Stimulated activated effector memory CD8-positive, alpha-beta T cell treated with anti-CD3 and anti-CD28 coated beads, Interleukin-12 subunit alpha, Interleukin-12 subunit beta, amount 100 ng/mL, for 72 hours (primary cell): Measurements from ENCODE around the gene CGB7.
"Not testable (repeated sequence)": the region's sequence is repeated elsewhere in the genome, so short reads cannot be mapped to it uniquely, and the experiment has no call there.

Experiments
- ATAC-seq: fragments of 150-1000 bp; cut with Tn5 transposase; 2 replicates; pipeline ENCODE4 v1.10.0; 2021
- DNase-seq, 2 donors: peaks; one replicate each; pipeline ENCODE4 v3.0.0; 2021 to 2022; ENCODE audit warnings: low spot score in 2 of 2
- H3K27ac Mint-ChIP-seq: one replicate; pipeline ENCODE4 v1.8.0; 2022; ENCODE audit warnings: mild to moderate bottlenecking, mixed read lengths
- H3K36me3 Mint-ChIP-seq: one replicate; pipeline ENCODE4 v1.8.0; 2022; ENCODE audit warnings: mild to moderate bottlenecking, mixed read lengths
- H3K4me1 Mint-ChIP-seq: one replicate; pipeline ENCODE4 v1.8.0; 2022; ENCODE audit warnings: mixed read lengths
- H3K4me3 Mint-ChIP-seq: one replicate; pipeline ENCODE4 v1.8.0; 2022; ENCODE audit warnings: mild to moderate bottlenecking, mixed read lengths
- H3K9me3 Mint-ChIP-seq: one replicate; pipeline ENCODE4 v1.8.0; 2022; ENCODE audit warnings: mixed read lengths

The CGB7 gene

DNA sequence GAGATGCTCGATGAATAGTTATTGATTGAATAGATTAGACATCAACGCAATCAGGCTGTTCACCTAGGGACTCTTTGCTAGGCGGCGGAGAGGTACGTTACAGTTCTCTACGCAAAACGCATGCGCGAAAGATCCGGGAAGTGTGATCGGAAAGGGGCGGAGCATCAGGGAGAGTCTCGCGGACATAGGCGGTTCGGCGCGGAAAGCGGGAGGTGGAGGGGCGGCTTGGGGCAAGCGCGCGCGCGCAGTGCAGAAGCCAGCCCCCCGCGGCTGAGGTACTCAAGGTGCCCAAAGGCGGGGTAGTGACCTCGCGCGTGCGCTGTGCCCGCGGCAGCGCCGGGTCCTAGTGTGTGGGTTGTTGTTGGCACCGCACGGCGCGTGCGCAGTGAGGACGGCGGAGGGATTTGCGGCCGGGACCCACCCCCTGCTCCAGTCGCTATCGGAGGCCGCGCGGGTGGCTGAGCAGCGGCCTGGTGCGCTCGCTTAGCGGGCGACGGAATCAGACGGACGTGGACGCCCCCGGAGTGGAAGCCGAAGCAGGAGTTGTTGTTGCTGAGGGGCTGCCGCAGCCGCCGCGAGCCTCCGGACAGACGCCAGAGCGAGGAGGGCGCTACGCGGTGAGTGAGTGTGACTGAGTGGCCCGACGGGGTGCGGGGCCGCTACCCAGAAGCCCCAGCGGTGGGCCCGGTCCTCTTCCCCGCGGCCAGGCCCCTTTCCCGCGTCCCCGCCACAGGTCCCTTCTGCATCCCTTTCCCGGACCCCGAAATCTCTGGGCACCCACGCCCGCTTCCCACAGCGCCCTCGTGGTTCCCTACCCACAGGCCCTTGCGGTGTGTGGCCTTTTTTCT is 27.7 kb upstream of the CGB7 start, which contains the start of gene SNRNP70:
Gene SNRNP70, plus strand, starts transcription at position 432 of the 848 bp plus-strand sequence. CDS start 964 bp downstream, outside the sequence.
- H3K4me1 Mint-ChIP-seq, result peaks cover 29% of the 10 kb centered on the region
- DNase-seq, result peak; percentile 98 to 99
- no peaks in the 10 kb centered on the region for H3K9me3 Mint-ChIP-seq
- H3K27ac Mint-ChIP-seq, result peak within 1 kb of the TSS; percentile 93
- peak within 1 kb of the TSS; percentile 99 for H3K4me3 Mint-ChIP-seq
- H3K36me3 Mint-ChIP-seq, result peaks cover 56% of the 10 kb centered on the region
- ATAC-seq, result peak; percentile 96

GRCh38 chr19:49084206-49085019 is 26.9 kb upstream of the CGB7 start:
- no peaks in the 10 kb centered on the region for H3K9me3 Mint-ChIP-seq
- DNase-seq (no peak), ATAC-seq (no peak)
- peak overlapping the region; percentile 93 for H3K27ac Mint-ChIP-seq
- H3K36me3 Mint-ChIP-seq, result peaks cover 48% of the 10 kb centered on the region
- H3K4me1 Mint-ChIP-seq, result peaks cover 25% of the 10 kb centered on the region
- peak overlapping the region; percentile 99 for H3K4me3 Mint-ChIP-seq

- Mint-ChIP-seq H3K4me1 (peaks cover 11% of the 10 kb centered on the region), H3K27ac (no peak overlapping the region), H3K36me3 (peaks cover 17% of the 10 kb centered on the region), H3K4me3 (no peak overlapping the region), H3K9me3 (no peaks in the 10 kb centered on the region)
- no peak for DNase-seq
- ATAC-seq, result no peak
These were observed 23.7 kb upstream of the CGB7 start for GRCh38 chr19:49081273-49081672.

DNA sequence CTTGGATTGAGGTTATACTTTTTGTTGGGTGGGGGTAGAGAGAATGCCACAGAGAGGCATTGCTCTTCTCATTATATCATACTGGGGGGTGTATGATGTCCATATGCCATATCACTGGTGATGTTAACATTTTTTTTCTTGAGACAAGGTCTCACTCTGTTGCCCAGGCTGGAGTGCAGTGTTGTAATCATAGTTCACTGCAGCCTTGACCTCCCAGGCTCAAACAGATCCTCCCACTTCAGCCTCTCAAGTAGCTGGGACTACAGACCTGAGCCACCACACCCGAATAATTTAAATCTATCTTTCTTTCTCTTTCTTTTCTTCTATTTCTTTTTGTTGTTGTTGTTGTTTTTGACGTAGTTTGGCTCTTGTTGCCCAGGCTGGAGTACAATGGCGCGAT is 22.8 kb upstream of the CGB7 start:
- ATAC-seq, result no peak
- H3K36me3 Mint-ChIP-seq, result peaks cover 8% of the 10 kb centered on the region
- H3K27ac Mint-ChIP-seq, result no peak overlapping the region
- no peak overlapping the region for H3K4me3 Mint-ChIP-seq
- peaks cover 6% of the 10 kb centered on the region for H3K4me1 Mint-ChIP-seq
- H3K9me3 Mint-ChIP-seq, result no peaks in the 10 kb centered on the region
- no peak for DNase-seq

DNA sequence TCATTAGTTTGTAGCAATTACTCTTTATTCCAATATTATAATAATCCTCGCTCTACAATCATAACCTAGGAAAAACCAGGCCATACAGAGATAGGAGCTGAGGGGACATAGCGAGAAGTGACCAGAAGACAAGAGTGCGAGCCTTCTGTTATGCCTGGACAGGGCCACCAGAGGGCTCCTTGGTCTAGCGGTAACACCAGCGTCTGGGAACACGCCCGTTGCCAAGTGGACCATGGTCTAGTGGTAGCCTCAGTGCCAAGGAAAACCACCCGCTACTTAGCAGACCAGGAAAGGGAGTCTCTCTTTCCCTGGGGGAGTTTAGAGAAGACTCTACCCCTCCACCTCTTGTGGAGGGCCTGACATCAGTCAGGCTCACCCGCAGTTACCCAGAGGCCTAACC is 17.3 kb upstream of the CGB7 start:
- H3K9me3 Mint-ChIP-seq, H3K27ac Mint-ChIP-seq, H3K36me3 Mint-ChIP-seq, ATAC-seq, H3K4me3 Mint-ChIP-seq, DNase-seq: not testable (repeated sequence)
- peaks cover 12% of the 10 kb centered on the region for H3K4me1 Mint-ChIP-seq

DNA sequence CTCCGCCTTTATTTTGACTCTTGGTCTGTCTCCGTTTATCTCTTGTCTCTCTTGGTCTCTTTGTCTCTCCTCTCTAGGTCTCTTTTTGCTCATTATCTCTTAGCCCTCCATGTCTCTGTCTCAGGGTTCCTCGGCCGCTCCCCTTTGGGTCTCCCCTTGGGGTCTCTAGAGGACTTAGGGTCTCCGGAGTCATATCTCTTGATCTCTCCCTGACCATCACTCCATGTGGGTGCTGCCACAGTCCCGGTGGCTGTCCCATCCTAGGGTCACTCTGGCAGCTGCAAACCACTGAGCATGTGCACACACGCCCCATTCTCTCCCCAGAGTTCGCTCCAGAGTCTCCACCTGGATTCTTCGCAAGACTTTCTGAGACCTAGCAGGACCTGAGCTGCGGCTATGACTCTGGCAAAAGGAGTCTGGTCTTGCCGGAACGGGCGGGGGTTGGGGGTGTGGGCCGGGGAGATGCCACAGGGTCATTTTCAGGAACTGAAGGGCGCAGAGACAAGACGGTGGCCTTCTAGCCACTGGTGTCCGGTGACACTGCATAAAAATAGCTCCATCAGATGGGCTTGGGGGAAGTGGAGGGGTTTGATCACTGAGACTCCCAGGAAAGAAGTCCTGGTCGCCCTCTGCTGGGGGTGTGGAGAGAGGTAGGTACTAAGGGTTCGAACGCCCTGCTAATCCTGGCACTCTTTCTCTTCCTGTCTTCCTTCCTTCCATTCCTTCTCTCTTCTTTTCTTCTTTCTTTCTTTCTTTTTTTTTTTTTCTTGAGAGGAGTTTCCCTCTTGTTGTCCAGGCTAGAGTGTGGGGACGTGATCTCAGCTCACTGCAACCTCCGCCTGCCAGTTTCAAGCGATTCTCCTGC is 16.2 kb upstream of the CGB7 start:
- Mint-ChIP-seq H3K4me1 (peaks cover 12% of the 10 kb centered on the region), H3K36me3 (no peaks in the 10 kb centered on the region), H3K4me3 (peak overlapping the region; percentile 43), H3K27ac (peak overlapping the region; percentile 1), H3K9me3 (no peaks in the 10 kb centered on the region)
- ATAC-seq (no peak), DNase-seq (no peak)

DNA sequence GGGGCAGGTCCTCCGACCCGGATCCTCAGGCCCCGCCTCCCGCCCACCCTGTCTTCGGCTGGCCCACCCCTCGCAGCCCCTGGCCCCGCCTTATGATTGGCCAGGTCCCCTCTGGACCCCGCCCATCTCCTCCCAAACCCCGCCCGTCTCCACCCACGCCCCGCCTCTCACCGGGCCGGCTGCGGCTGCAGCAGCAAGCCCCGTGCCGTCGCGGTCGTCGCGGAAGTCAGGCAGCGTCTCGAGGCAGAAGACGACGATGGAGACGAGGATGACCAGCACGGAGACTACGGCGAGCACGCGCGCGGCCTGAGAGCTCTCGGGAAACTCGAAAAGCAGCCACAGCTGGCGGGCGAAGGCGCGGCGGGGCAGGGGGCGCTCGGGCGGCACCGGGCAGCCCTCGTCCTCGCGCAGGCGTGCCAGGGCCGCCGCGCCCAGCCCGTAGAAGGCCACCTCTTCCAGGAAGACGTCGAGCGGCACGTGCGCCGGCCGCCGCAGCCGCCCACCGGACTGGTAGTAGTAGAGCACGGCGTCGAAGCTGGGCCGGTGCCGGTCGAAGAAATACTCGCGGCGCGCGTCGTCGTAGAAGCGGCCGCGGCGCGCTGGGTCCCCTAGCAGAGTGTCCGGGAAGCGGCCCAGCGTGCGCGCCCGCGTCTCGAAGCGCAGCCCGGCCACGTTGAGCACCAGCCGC is 14.5 kb upstream of the CGB7 start:
- Mint-ChIP-seq H3K4me3 (no peak overlapping the region), H3K9me3 (no peaks in the 10 kb centered on the region), H3K27ac (no peak overlapping the region), H3K36me3 (no peaks in the 10 kb centered on the region), H3K4me1 (peaks cover 12% of the 10 kb centered on the region)
- DNase-seq, result no peak
- ATAC-seq, result no peak

DNA sequence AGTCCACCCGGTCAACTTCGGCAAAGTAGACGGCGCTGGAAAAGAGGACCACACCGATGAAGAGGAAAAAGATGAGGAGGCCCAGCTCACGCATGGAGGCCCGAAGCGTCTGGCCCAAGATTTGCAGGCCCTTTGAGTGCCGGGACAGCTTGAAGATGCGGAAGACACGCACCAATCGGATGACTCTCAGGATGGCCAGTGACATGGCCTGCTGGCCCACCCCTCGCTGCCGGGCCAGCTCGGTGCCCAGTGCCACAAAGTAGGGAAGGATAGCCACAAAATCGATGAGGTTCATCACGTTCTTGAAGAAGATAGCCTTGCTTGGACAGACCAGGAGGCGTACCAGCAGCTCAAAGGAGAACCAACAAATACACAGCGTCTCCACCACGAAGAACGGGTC is 12.9 kb upstream of the CGB7 start:
- peaks cover 12% of the 10 kb centered on the region for H3K4me1 Mint-ChIP-seq
- no peak overlapping the region for H3K4me3 Mint-ChIP-seq
- H3K27ac Mint-ChIP-seq, result no peak overlapping the region

GRCh38 chr19:49069026-49069425 is 11.5 kb upstream of the CGB7 start:
- H3K4me1 Mint-ChIP-seq, result peaks cover 12% of the 10 kb centered on the region
- DNase-seq, result no peak
- H3K27ac Mint-ChIP-seq, result no peak overlapping the region
- H3K9me3 Mint-ChIP-seq, result no peaks in the 10 kb centered on the region
- ATAC-seq, result no peak
- H3K4me3 Mint-ChIP-seq, result no peak overlapping the region
- no peaks in the 10 kb centered on the region for H3K36me3 Mint-ChIP-seq

More for the DNA sequence above, 12.9 kb upstream of the CGB7 start:
- DNase-seq (no peak), ATAC-seq (no peak)
- Mint-ChIP-seq H3K36me3 (no peaks in the 10 kb centered on the region), H3K9me3 (no peaks in the 10 kb centered on the region)

GRCh38 chr19:49067554-49067953 is 10.0 kb upstream of the CGB7 start:
- Mint-ChIP-seq H3K4me1 (peaks cover under 1% of the 10 kb centered on the region), H3K36me3 (no peaks in the 10 kb centered on the region), H3K9me3 (no peaks in the 10 kb centered on the region), H3K4me3 (no peak overlapping the region), H3K27ac (no peak overlapping the region)
- DNase-seq (no peak), ATAC-seq (no peak)

DNA sequence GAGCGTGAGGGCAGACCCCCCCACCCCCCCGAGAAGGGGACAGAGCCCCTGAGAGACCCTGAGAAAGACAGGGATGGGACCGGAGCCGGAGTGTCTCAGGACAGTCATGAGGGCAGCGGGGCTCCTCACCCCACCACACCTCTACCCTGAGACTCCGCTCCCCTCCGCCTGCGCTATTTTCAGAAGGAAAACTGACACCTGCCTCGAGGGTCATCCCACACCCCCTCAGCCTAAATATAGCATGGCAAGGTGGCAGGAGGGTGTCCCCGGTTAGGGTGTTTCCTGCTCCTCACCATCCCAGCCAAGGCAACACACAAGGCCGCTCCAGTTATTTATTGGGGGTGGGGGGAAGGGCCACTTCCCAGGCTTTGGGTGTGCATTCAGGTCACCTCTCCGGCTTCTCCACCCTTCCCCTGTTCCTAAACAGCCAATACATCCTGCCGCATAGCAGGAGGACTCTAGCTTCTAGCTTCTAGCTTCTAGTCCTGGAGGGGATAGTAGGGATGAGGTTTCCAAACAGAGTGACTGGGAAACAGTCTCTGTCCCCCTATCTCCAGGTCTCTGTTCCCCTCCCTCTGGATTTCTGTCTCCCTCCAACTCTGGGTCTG is 8.5 kb upstream of the CGB7 start:
- no peaks in the 10 kb centered on the region for H3K9me3 Mint-ChIP-seq
- H3K4me1 Mint-ChIP-seq, result peaks cover under 1% of the 10 kb centered on the region
- no peak for ATAC-seq
- no peak for DNase-seq
- no peaks in the 10 kb centered on the region for H3K36me3 Mint-ChIP-seq
- H3K27ac Mint-ChIP-seq, result no peak overlapping the region
- no peak overlapping the region for H3K4me3 Mint-ChIP-seq

GRCh38 chr19:49064768-49065611 is 7.4 kb upstream of the CGB7 start, which contains the start of gene NTF4:
Gene NTF4, minus strand, starts transcription at chr19:49064818. Its CDS starts 2,821 bp downstream, at chr19:49061997.
- Mint-ChIP-seq H3K4me1 (peaks cover 6% of the 10 kb centered on the region), H3K4me3 (no peak within 1 kb of the TSS), H3K36me3 (no peaks in the 10 kb centered on the region), H3K27ac (no peak within 1 kb of the TSS), H3K9me3 (no peaks in the 10 kb centered on the region)
- ATAC-seq (no peak), DNase-seq (no peak)

GRCh38 chr19:49064029-49064629 is 6.6 kb upstream of the CGB7 start:
- Mint-ChIP-seq H3K27ac (no peak overlapping the region), H3K9me3 (no peaks in the 10 kb centered on the region), H3K36me3 (no peaks in the 10 kb centered on the region), H3K4me1 (peaks cover 6% of the 10 kb centered on the region), H3K4me3 (no peak overlapping the region)
- ATAC-seq, result no peak
- no peak for DNase-seq
